Calu3 (cell line): ENCODE results near the gene AMBP. TPM values are rescaled to one million over a fixed set of nuclear protein-coding genes. Genes with fewer than 3 reads are reported as not detected.

Experiments
- BruUV-seq: library from RNA; stranded (reverse); fragments of 400-500 nt; replicated peaks from 2 replicates; lab custom pipeline; 2021; lab: Mats Ljungman, UMichigan
- CTCF ChIA-PET: fragments of 300-600 bp; sonication (Branson Sonifier 250); formaldehyde crosslinking; loops from one replicate; lab custom pipeline; 2022; ENCODE audit warnings: antibody characterized with exemption; lab: Charles Lee
- DNase-seq: peaks from one replicate; pipeline ENCODE4 v3.0.0; 2022
- H3K27ac Mint-ChIP-seq: one replicate; pipeline ENCODE4 v1.8.0; 2022; ENCODE audit warnings: mixed read lengths; ENCODE audit not compliant: unreplicated experiment
- H3K27me3 Mint-ChIP-seq: one replicate; pipeline ENCODE4 v1.8.0; 2022; ENCODE audit warnings: mixed read lengths; ENCODE audit not compliant: unreplicated experiment
- H3K36me3 Mint-ChIP-seq: one replicate; pipeline ENCODE4 v1.8.0; 2022; ENCODE audit warnings: mild to moderate bottlenecking, moderate library complexity, mixed read lengths; ENCODE audit not compliant: insufficient read depth, unreplicated experiment
- H3K4me1 Mint-ChIP-seq: one replicate; pipeline ENCODE4 v1.8.0; 2022; ENCODE audit warnings: mild to moderate bottlenecking, low read depth, mixed read lengths; ENCODE audit not compliant: unreplicated experiment
- H3K4me3 Mint-ChIP-seq: one replicate; pipeline ENCODE4 v1.8.0; 2022; ENCODE audit warnings: mild to moderate bottlenecking, low read depth, moderate library complexity, mixed read lengths; ENCODE audit not compliant: unreplicated experiment
- H3K9me3 Mint-ChIP-seq: one replicate; pipeline ENCODE4 v1.8.0; 2022; ENCODE audit warnings: low read depth, mixed read lengths; ENCODE audit not compliant: unreplicated experiment
- CTCF ChIP-seq: fragments of 200-600 bp; IDR thresholded peaks from one replicate; pipeline ENCODE4 v1.8.0; 2022; ENCODE audit warnings: antibody characterized with exemption; ENCODE audit not compliant: unreplicated experiment
- intact Hi-C: fragments of 100-400 bp; cut with micrococcal nuclease; formaldehyde crosslinking; loops from one replicate; pipeline ENCODE4 v1.10.0; 2022; ENCODE audit not compliant: unreplicated experiment
- total RNA-seq: library from RNA; stranded (reverse); gene quantifications from 2 replicates; pipeline ENCODE4 v1.2.3, GENCODE V29; 2022

The AMBP gene
- total RNA-seq, 1 experiment from 2014 or later: 2.7 TPM

GRCh38 chr9:114096041-114096511, 18.0 kb upstream of the AMBP start:
- H3K27me3 Mint-ChIP-seq: no peaks in the 10 kb centered on the region
- no peak for TF ChIP-seq CTCF
- H3K9me3 Mint-ChIP-seq: no peaks in the 10 kb centered on the region
- peaks cover 26% of the 10 kb centered on the region for H3K4me1 Mint-ChIP-seq
- BruUV-seq: TSS peak; percentile 26
- peak overlapping the region; percentile 28 for H3K27ac Mint-ChIP-seq
- intact Hi-C loops: no loop called here
- CTCF ChIA-PET: no interaction called here
- H3K36me3 Mint-ChIP-seq: peaks cover 27% of the 10 kb centered on the region
- H3K4me3 Mint-ChIP-seq: peak overlapping the region; percentile 81
- DNase-seq: peak; percentile 22

- Mint-ChIP-seq H3K36me3 (peaks cover 27% of the 10 kb centered on the region), H3K9me3 (no peaks in the 10 kb centered on the region), H3K4me1 (peaks cover 19% of the 10 kb centered on the region), H3K27me3 (no peaks in the 10 kb centered on the region), H3K4me3 (no peak overlapping the region), H3K27ac (no peak overlapping the region)
- no peak for TF ChIP-seq CTCF
- BruUV-seq: no TSS peak
- DNase-seq: no peak
- CTCF ChIA-PET: interaction anchor here (2.4 kb wide), 1 partner anchor 12 kb away, joined by 7 read pairs; no protein-coding TSS in a partner anchor
- intact Hi-C loops: no loop called here
These were observed 16.9 kb upstream of the AMBP start for GRCh38 chr9:114094971-114095370.

GRCh38 chr9:114093761-114094505, 15.8 kb upstream of the AMBP start:
- no peak for TF ChIP-seq CTCF
- Mint-ChIP-seq H3K27ac (no peak overlapping the region), H3K4me3 (no peak overlapping the region), H3K36me3 (peaks cover 28% of the 10 kb centered on the region), H3K4me1 (peaks cover 14% of the 10 kb centered on the region), H3K9me3 (no peaks in the 10 kb centered on the region), H3K27me3 (no peaks in the 10 kb centered on the region)
- CTCF ChIA-PET: interaction anchor here (2.4 kb wide), 1 partner anchor 11 kb away, joined by 7 read pairs; no protein-coding TSS in a partner anchor
- intact Hi-C loops: no loop called here
- no TSS peak for BruUV-seq
- DNase-seq: no peak

- TF ChIP-seq CTCF: no peak
- Mint-ChIP-seq H3K4me3 (no peak overlapping the region), H3K9me3 (no peaks in the 10 kb centered on the region), H3K4me1 (peaks cover 14% of the 10 kb centered on the region), H3K36me3 (peaks cover 22% of the 10 kb centered on the region), H3K27me3 (no peaks in the 10 kb centered on the region), H3K27ac (no peak overlapping the region)
- BruUV-seq: no TSS peak
- intact Hi-C loops: no loop called here
- CTCF ChIA-PET: interaction anchor here (2.4 kb wide), 1 partner anchor 11 kb away, joined by 7 read pairs; no protein-coding TSS in a partner anchor
- no peak for DNase-seq
These were observed 15.0 kb upstream of the AMBP start for GRCh38 chr9:114093031-114093471.
